ENCODE results near the gene EIF4H.
"Not testable (repeated sequence)": the region's sequence is repeated elsewhere in the genome, so short reads cannot be mapped to it uniquely, and the experiment has no call there.

Gene EIF4H

DNA sequence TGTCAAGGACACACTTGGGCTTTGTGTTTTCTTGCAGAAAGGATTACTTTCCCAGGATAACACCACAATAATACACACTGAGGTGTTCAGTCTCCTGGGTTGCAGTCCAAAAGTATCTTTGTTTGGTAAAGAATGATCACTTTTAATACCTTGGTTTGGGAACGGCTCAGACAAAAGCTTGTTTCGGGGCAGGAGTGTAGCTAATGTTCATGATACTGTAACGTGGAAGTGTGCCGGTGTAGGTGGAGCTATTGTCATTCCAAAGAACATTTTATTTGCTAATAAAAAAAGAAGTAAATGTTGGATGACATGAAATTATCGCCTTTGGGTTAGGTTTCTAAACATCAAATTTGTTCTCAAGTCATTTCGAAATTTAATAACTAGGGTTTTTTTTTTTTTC, 1.2 kb downstream of the EIF4H start:
- DNase-seq (ENCODE audit: low read depth), result no peak

DNA sequence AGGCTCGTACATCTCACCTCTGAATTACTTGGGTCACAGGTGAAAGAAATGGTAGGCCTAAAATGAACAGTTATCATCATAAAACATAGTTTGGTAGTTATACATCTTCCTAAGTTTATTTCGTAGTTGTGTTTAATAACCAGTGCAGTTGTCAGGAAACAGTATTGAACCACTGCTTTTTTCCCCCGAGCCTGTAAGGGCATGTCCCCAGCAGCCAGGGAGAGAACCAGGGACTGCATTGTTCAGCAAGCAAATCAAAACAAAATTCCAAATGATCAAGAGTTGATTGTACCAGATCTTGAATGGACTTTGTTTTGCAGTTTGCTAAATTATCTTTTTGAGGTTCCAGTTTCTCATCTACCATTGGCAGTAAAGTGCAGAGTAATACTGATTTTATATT, 2.4 kb downstream of the EIF4H start:
- no peak for DNase-seq (ENCODE audit: low read depth)

DNA sequence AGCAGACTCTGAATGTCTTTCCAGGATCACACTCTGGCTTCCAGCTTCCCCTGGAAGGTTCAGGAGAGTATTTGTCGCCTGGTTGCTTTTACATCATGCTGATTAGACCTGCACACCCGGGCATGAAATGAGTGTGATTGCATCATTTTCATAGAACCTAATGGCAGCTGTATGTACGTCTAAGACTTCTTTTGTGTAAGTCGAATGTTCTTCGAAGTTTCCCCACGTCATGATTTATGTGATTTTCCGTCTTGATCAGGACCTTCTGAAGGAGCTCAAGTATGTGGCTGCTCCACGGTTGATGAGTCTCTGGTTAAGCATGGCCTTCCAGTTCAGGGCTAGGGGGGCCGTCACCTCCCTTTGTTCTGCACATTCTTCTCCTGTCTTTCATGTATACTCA, 4.5 kb downstream of the EIF4H start:
- DNase-seq (ENCODE audit: low read depth), result no peak

- DNase-seq (ENCODE audit: low read depth), result no peak
These were observed 5.9 kb downstream of the EIF4H start for GRCh38 chr7:74179935-74180604.

- DNase-seq (ENCODE audit: low read depth), result no peak
These were observed 6.7 kb downstream of the EIF4H start for GRCh38 chr7:74180866-74181265.

- no peak for DNase-seq (ENCODE audit: low read depth)
These were observed 7.7 kb downstream of the EIF4H start for GRCh38 chr7:74181821-74182220.

- DNase-seq (ENCODE audit: low read depth), result no peak
These were observed 8.4 kb downstream of the EIF4H start for GRCh38 chr7:74182453-74183090.

DNA sequence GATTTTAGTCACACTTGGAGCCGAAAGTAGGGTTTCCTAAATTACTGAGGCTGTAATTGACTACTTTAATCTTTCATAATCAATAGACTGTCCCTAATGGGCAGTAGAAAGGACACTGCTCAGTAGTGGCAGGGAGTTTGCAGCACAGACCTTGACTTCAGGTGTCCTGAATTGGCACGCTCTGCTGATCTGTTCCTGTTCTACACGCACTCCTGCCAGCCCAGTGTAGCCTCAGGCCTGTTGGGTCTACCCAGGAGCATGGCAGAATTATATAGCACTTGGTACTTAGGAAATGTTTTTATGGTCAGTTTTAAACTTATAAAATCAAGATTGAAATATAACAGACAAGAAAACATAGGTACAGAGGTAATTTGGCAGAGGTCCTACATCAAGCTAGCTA, 9.0 kb downstream of the EIF4H start:
- no peak for DNase-seq (ENCODE audit: low read depth)

DNA sequence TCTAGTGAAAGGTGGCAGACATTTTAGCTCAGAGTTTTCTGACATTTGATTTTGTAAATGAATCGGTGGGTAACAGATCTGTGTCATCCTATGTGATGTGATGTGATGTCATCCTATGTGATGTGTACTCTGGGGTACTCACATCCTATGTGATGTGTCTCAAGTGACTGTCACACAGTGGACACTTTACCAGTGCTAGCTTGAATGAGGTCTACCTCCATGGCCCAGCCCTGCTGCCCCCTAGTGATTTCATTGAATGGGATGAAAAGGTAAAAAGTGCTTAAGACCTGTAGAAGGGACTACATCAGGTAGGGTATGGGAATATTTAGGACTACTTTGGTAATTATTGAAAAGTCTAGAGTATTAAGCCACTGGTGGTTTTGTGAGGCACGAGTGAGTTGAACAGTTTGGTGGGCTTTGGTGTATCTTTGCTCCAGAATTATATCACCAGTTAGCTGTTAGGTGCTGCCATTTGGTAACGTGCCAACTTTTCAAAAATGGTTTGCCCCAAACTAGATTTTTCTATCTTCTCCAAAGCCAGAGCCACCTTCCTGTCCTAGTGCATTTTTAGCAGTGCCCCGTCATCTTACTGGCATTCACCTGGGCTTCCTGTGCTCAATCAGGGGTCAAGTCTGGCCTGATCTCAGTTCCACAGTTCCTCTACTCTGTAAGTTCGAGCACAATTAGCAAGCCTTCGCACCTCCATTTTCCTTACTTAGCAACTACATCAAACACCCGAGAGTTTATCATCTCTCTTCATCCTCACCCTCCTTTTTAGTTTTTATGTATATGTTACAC, 9.7 kb downstream of the EIF4H start:
- DNase-seq (ENCODE audit: low read depth), result no peak

DNA sequence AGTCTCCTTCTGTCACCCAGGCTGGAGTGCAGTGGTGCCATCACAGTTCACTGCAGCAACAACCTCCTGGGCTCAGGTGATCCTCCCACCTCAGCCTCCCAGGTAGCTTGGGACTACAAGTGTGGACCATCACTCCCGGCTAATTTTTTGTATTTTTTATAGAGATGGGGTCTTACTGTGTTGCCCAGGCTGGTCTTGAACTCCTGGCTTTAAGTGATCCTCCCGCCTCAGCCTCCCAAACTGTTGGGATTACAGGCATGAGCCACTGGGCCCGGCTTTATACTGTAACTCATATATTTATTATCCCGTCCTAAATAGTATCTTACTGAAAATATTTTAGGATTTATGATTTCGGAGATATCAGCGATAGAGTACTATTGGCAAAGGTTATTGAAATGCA, 10.9 kb downstream of the EIF4H start:
- no peak for DNase-seq (ENCODE audit: low read depth)

DNA sequence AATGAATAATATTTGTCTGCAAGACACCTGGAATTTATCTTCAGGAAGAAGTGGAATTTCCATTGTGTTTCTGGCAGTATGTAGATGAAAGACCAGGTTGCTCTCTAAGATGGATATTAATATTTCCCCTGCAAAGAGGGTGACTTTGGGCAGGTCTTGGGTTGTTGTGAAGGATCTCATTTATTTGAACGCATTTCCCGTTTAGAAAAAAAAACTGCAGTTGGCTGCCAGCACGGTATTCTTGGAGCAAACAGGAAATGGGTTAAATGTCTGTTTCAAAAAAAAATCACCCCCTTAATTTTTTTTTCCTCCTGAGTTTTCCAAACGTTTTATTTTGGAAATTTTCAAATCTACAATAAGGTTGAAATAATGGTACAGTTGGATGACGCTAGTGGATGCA, 11.5 kb downstream of the EIF4H start:
- no peak for DNase-seq (ENCODE audit: low read depth)

GRCh38 chr7:74187915-74188675, 13.9 kb downstream of the EIF4H start:
- no peak for DNase-seq (ENCODE audit: low read depth)

- DNase-seq (ENCODE audit: low read depth), result no peak
These were observed 16.1 kb downstream of the EIF4H start for GRCh38 chr7:74190259-74190658.

DNA sequence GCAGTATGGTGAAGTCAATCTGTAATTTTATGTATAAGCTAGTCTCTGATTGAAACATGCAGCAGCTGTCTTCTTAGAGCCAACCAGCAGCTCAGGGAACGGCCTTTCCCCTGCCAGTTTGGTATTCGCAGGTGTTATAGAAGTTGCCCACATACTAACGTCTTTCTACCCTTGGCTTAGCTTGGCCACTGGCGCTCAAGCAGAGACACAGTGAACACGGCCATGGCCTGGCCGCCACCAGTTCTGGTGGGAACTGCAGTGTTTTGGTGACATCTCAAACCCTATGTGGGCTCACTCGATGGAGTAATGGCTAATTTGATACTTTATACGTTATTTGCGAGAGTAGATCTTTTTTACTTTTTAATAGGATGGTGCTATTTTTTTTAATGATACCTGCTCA, 17.1 kb downstream of the EIF4H start:
- DNase-seq (ENCODE audit: low read depth), result no peak

DNA sequence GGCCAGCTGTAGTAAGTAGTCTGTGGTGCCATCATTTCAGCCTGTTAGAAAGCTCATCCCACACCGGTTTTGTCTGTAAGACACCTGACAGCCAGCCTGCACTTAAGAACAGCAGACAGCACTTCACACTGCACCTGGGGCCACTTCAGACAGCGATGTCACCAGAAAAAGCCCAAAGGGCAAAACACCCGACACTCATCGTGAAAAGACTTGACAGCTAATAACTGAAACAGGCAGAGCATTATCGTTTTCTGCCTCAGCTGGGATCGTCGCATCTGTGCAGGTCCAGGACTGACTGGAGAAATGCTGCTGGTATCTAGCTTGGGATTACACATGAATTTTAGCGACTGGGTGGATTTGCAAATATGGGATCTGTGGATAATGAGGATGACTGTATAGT, 18.9 kb downstream of the EIF4H start:
- DNase-seq (ENCODE audit: low read depth), result no peak

DNA sequence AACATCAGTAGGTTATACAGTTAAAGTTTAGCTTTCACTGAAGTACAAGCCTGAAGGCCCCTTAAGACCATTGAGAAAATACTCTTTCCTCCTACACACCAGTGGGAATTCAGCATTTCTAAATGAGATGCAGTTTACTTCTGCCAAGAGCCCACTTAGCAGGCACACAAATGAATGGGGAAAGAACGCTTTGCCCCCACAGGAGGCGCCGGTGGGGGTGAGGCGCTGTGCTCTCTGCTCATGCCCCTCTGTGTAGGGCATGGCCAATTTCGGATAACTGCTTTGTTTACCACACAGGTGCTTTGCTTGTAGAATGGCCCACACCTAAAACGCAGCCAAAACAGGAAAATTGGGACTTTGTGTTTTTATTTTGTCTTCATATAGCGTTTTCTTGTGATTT, 19.8 kb downstream of the EIF4H start:
- no peak for DNase-seq (ENCODE audit: low read depth)

GRCh38 chr7:74194686-74195085, 20.5 kb downstream of the EIF4H start:
- no peak for DNase-seq (ENCODE audit: low read depth)

- not testable (repeated sequence) for DNase-seq (ENCODE audit: low read depth)
These were observed 21.1 kb downstream of the EIF4H start for GRCh38 chr7:74195139-74195860.

DNA sequence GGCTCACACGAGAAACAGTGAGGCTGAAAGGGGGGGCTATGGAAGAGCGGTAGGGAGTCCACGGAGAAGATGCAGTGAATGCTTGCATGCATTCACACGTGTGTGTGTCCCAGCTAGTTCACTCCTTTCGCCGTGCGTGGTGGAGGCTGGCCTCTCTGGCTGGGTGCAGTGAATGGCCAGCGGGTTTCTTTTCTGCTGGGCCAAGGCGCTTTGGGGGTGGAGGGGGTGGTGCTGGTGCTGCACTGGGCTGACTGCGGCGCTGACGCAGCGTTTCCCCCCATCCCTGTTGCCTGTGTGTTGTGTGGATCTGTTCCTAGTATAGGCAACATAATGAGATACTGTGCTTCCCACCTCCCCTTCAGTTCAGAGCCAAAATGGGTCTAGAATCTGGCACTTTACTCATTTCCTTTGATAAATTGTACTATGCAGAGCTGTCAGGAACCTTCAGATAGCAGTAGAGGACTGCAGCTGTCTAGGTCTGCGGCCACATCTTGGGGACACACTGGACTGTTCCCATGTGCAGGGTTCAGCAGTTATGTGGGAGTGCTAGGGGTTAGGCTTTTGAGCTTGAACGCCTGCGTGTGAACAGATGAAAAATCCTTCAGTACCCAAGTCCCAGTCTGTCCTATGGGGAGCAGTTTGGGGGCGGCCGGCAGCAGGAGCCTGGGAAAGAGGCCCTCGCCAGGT, 22.0 kb downstream of the EIF4H start:
- not testable (repeated sequence) for DNase-seq (ENCODE audit: low read depth)

- DNase-seq (ENCODE audit: low read depth), result no peak
These were observed 23.4 kb downstream of the EIF4H start for GRCh38 chr7:74197449-74198124.
